ENCODE measurements around the gene DNALI1.
A peak's percentile ranks its signal among the peaks of the same experiment; 100 is the strongest.
"Not testable (repeated sequence)": the region's sequence is repeated elsewhere in the genome, so short reads cannot be mapped to it uniquely, and the experiment has no call there.

The DNALI1 gene

DNA sequence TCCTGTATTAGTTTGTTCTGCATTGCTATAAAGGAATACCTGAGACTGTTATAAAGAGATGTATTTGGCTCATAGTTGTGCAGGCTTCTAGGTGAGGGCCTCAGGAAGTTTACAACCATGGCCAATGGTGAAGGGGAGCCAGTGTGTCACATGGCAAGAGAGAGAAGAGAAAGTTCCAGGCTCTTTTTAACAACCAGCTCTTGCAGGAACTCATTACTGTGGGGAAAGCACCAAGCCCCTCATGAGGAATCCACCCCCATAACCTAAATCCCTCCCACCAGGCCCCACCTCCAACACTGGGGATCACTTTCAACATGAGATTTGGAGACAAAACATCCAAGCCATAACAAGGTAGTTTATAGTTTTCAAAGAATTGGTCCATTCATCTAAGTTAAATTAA lies 37.1 kb upstream of the DNALI1 start:
- Histone ChIP-seq H2AFZ (ENCODE audit: low read depth, low read length) (no peak overlapping the region), H3K4me3 (ENCODE audit: insufficient read depth in 1 of 2, low read depth in 1 of 2, low read length in 2 of 2) (no peak overlapping the region), H2BK5ac (ENCODE audit: low read depth, low read length, poor library complexity, severe bottlenecking) (no peak overlapping the region), H3K4ac (ENCODE audit: low read depth in 1 of 2, low read length in 2 of 2) (no peak overlapping the region), H3K23ac (ENCODE audit: low read length in 2 of 2) (no peak overlapping the region), H2BK120ac (ENCODE audit: low read depth, low read length) (no peak overlapping the region), H3K18ac (ENCODE audit: low read depth in 1 of 2, low read length in 2 of 2) (no peak overlapping the region), H4K91ac (ENCODE audit: low read length) (no peak overlapping the region), H3K27me3 (ENCODE audit: control insufficient read depth in 1 of 2, insufficient read depth in 1 of 2, low read length in 2 of 2) (no peaks in the 10 kb centered on the region), H3K27ac (ENCODE audit: low read length, poor library complexity, severe bottlenecking) (no peak overlapping the region), H2BK15ac (ENCODE audit: low read depth, poor library complexity, severe bottlenecking) (no peak overlapping the region), H3K14ac (ENCODE audit: low read length in 2 of 2) (no peak overlapping the region), H3K36me3 (ENCODE audit: control insufficient read depth in 1 of 2, insufficient read depth in 2 of 2, low read depth in 1 of 2, low read length in 2 of 2) (no peaks in the 10 kb centered on the region), H3K9me3 (ENCODE audit: control insufficient read depth, low read length) (no peaks in the 10 kb centered on the region), H3K9ac (ENCODE audit: low read length) (no peak overlapping the region), H2AK5ac (ENCODE audit: low read length, severe bottlenecking) (no peak overlapping the region), H3K4me1 (ENCODE audit: control insufficient read depth, insufficient read depth, low read depth, low read length) (no peaks in the 10 kb centered on the region), H4K8ac (ENCODE audit: low read length) (no peak overlapping the region), H3K79me1 (replicated peaks; ENCODE audit: low read length, poor library complexity, severe bottlenecking) (no peaks in the 10 kb centered on the region), H2BK12ac (ENCODE audit: low read length in 2 of 2) (no peak overlapping the region), H3K4me2 (ENCODE audit: low read length, poor library complexity, severe bottlenecking) (no peak overlapping the region)
- DNase-seq, result no peak

DNA sequence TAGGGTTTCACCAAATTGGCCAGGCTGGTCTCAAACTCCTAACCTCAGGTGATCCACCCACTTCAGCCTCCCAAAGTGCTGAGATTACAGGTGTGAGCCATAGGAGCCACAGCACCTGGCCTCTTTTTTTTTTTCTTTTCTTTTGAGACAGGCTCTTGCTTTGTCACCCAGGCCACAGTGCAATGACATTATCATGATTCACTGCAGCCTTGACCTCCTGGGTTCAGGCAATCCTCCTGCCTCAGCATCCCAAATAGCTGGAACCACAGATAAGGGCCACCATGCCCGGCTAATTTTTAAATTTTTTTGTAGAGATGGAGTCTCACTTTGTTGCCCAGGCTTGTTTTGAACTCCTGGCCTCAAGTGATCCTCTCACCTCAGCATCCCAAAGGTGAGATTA lies 26.9 kb upstream of the DNALI1 start:
- WGBS, result 100% methylated on average over 1 of the region's 1 CpG
- H4K8ac ChIP-seq (ENCODE audit: low read length); H3K4me1 ChIP-seq (ENCODE audit: control insufficient read depth, insufficient read depth, low read depth, low read length); H3K23ac ChIP-seq (ENCODE audit: low read length in 2 of 2); H3K36me3 ChIP-seq (ENCODE audit: control insufficient read depth in 1 of 2, insufficient read depth in 2 of 2, low read depth in 1 of 2, low read length in 2 of 2); H3K4ac ChIP-seq (ENCODE audit: low read depth in 1 of 2, low read length in 2 of 2); H4K91ac ChIP-seq (ENCODE audit: low read length); H3K79me1 ChIP-seq (replicated peaks; ENCODE audit: low read length, poor library complexity, severe bottlenecking); H3K27me3 ChIP-seq (ENCODE audit: control insufficient read depth in 1 of 2, insufficient read depth in 1 of 2, low read length in 2 of 2); H3K9me3 ChIP-seq (ENCODE audit: control insufficient read depth, low read length); H2AFZ ChIP-seq (ENCODE audit: low read depth, low read length); H3K4me2 ChIP-seq (ENCODE audit: low read length, poor library complexity, severe bottlenecking); DNase-seq; H3K18ac ChIP-seq (ENCODE audit: low read depth in 1 of 2, low read length in 2 of 2); H2AK5ac ChIP-seq (ENCODE audit: low read length, severe bottlenecking); H2BK120ac ChIP-seq (ENCODE audit: low read depth, low read length); H3K27ac ChIP-seq (ENCODE audit: low read length, poor library complexity, severe bottlenecking); H3K4me3 ChIP-seq (ENCODE audit: insufficient read depth in 1 of 2, low read depth in 1 of 2, low read length in 2 of 2); H2BK15ac ChIP-seq (ENCODE audit: low read depth, poor library complexity, severe bottlenecking); H2BK5ac ChIP-seq (ENCODE audit: low read depth, low read length, poor library complexity, severe bottlenecking); H2BK12ac ChIP-seq (ENCODE audit: low read length in 2 of 2); H3K9ac ChIP-seq (ENCODE audit: low read length); H3K14ac ChIP-seq (ENCODE audit: low read length in 2 of 2): not testable (repeated sequence)

DNA sequence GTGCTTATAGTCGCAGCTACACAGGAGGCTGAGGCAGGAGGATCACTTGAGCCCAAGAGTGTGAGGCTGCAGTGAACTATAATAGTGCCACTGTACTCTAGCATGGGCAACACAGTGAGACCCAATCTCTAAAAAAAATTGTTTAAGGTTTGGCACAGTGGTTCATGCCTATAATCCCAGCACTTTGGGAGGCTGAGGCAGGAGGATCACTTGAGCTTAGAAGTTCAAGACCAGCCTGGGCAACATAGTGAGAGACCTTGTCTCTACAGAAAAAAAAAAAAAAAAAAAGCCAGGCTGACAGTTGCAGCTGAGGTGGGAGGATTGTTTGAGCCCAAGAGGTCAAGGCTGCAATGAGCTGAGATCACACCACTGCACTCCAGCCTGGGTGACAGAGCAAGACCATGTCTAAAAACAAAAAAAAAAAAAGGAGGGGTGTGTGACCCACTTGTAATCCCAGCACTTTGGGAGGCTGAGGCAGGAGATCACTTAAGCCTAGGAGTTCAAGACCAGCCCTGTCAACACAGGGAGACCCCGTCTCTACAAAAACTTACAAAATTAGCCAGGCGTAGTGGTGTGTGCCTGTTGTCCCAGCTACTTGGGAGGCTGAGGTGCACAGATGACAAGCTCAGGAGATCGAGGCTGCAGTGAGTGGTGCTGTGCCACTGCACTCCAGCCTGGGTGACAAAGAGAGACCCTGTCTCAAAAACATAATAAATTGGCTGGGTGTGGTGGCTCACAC lies 24.2 kb upstream of the DNALI1 start:
- not testable (repeated sequence) for H2BK15ac ChIP-seq (ENCODE audit: low read depth, poor library complexity, severe bottlenecking); H3K4ac ChIP-seq (ENCODE audit: low read depth in 1 of 2, low read length in 2 of 2); H3K27me3 ChIP-seq (ENCODE audit: control insufficient read depth in 1 of 2, insufficient read depth in 1 of 2, low read length in 2 of 2); H3K9me3 ChIP-seq (ENCODE audit: control insufficient read depth, low read length); H3K27ac ChIP-seq (ENCODE audit: low read length, poor library complexity, severe bottlenecking); H3K23ac ChIP-seq (ENCODE audit: low read length in 2 of 2); H2AFZ ChIP-seq (ENCODE audit: low read depth, low read length); H4K91ac ChIP-seq (ENCODE audit: low read length); H3K9ac ChIP-seq (ENCODE audit: low read length); H3K79me1 ChIP-seq (replicated peaks; ENCODE audit: low read length, poor library complexity, severe bottlenecking); H3K14ac ChIP-seq (ENCODE audit: low read length in 2 of 2); DNase-seq; H4K8ac ChIP-seq (ENCODE audit: low read length); H3K4me2 ChIP-seq (ENCODE audit: low read length, poor library complexity, severe bottlenecking); H3K4me1 ChIP-seq (ENCODE audit: control insufficient read depth, insufficient read depth, low read depth, low read length); H2BK120ac ChIP-seq (ENCODE audit: low read depth, low read length); H2AK5ac ChIP-seq (ENCODE audit: low read length, severe bottlenecking); H2BK12ac ChIP-seq (ENCODE audit: low read length in 2 of 2); H3K4me3 ChIP-seq (ENCODE audit: insufficient read depth in 1 of 2, low read depth in 1 of 2, low read length in 2 of 2); H2BK5ac ChIP-seq (ENCODE audit: low read depth, low read length, poor library complexity, severe bottlenecking); H3K18ac ChIP-seq (ENCODE audit: low read depth in 1 of 2, low read length in 2 of 2)
- 100% methylated on average over 4 of the region's 4 CpGs for WGBS
- peaks cover 0 to 23% of the 10 kb centered on the region in 2 experiments for H3K36me3 ChIP-seq (ENCODE audit: control insufficient read depth in 1 of 2, insufficient read depth in 2 of 2, low read depth in 1 of 2, low read length in 2 of 2)

DNA sequence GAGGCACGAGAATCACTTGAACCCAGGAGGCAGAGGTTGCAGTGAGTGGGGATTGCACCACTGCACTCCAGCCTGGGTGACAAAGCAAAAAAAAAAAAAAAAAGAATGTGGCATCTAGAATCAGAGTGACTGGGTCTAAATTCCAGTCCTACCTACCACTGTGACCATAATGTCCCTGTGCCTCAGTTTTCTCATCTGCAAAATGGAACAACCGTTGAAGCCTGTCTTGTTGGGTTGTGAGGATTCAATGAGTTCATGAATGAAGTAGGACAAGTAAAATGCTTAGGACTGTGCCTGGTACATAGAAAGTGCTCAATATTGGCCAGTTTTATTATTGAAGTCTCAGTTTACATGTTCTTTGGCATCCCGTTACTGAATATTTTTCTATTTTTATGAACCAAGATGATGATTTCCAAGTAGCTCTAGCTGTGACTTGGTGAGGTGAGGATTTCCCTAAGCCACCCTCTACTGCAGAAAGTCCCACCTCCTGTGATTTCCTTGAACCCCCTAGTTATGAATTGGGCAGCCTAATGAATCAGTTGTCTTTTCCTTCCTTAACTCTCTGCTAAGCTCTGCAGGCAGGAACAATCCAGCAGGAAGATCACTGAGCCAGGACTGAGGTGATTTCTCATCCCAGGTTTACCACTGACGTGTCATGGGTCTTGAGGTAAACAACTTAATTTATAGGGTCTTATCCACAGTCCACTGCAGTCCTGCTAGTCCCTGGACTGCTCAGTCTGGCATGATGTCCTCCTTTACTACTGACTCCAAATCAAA lies 23.2 kb upstream of the DNALI1 start:
- peaks cover 3 to 30% of the 10 kb centered on the region in 2 experiments for H3K36me3 ChIP-seq (ENCODE audit: control insufficient read depth in 1 of 2, insufficient read depth in 2 of 2, low read depth in 1 of 2, low read length in 2 of 2)
- no peak overlapping the region for H3K23ac ChIP-seq (ENCODE audit: low read length in 2 of 2)
- no peak overlapping the region for H4K8ac ChIP-seq (ENCODE audit: low read length)
- no peak overlapping the region for H3K4ac ChIP-seq (ENCODE audit: low read depth in 1 of 2, low read length in 2 of 2)
- no peak overlapping the region for H2BK15ac ChIP-seq (ENCODE audit: low read depth, poor library complexity, severe bottlenecking)
- no peak overlapping the region for H3K14ac ChIP-seq (ENCODE audit: low read length in 2 of 2)
- H3K4me2 ChIP-seq (ENCODE audit: low read length, poor library complexity, severe bottlenecking), result no peak overlapping the region
- H3K4me1 ChIP-seq (ENCODE audit: control insufficient read depth, insufficient read depth, low read depth, low read length), result no peaks in the 10 kb centered on the region
- no peak for DNase-seq
- no peak overlapping the region for H3K18ac ChIP-seq (ENCODE audit: low read depth in 1 of 2, low read length in 2 of 2)
- peak overlapping the region; percentile 63 for H3K9ac ChIP-seq (ENCODE audit: low read length)
- no peak overlapping the region for H2BK12ac ChIP-seq (ENCODE audit: low read length in 2 of 2)
- no peak overlapping the region for H2BK5ac ChIP-seq (ENCODE audit: low read depth, low read length, poor library complexity, severe bottlenecking)
- H3K9me3 ChIP-seq (ENCODE audit: control insufficient read depth, low read length), result no peaks in the 10 kb centered on the region
- H2AFZ ChIP-seq (ENCODE audit: low read depth, low read length), result no peak overlapping the region
- no peaks in the 10 kb centered on the region for H3K27me3 ChIP-seq (ENCODE audit: control insufficient read depth in 1 of 2, insufficient read depth in 1 of 2, low read length in 2 of 2)
- no peak overlapping the region for H3K4me3 ChIP-seq (ENCODE audit: insufficient read depth in 1 of 2, low read depth in 1 of 2, low read length in 2 of 2)
- no peak overlapping the region for H3K27ac ChIP-seq (ENCODE audit: low read length, poor library complexity, severe bottlenecking)
- peaks cover 2% of the 10 kb centered on the region for H3K79me1 ChIP-seq (replicated peaks; ENCODE audit: low read length, poor library complexity, severe bottlenecking)
- 76% methylated on average over 3 of the region's 4 CpGs for WGBS
- no peak overlapping the region for H4K91ac ChIP-seq (ENCODE audit: low read length)
- no peak overlapping the region for H2BK120ac ChIP-seq (ENCODE audit: low read depth, low read length)
- H2AK5ac ChIP-seq (ENCODE audit: low read length, severe bottlenecking), result peak overlapping the region; percentile 1

Data from mesenchymal stem cell (in vitro differentiated cells and primary cell).